CD4-positive, alpha-beta memory T cell (primary cell): ENCODE measurements around the gene SIRT4. TPM values are rescaled to one million over a fixed set of nuclear protein-coding genes. Genes with fewer than 3 reads are reported as not detected.

Experiments
- CTCF ChIA-PET: fragments of 350-600 bp; sonication (Branson Sonifier 250); formaldehyde crosslinking; loops from one replicate; lab custom pipeline; 2021; ENCODE audit warnings: inconsistent platforms; ENCODE audit not compliant: partially characterized antibody; lab: Charles Lee
- POLR2A ChIA-PET: fragments of 350-600 bp; sonication (Branson Sonifier 250); formaldehyde crosslinking; loops from one replicate; lab custom pipeline; 2021; ENCODE audit not compliant: partially characterized antibody; lab: Charles Lee
- DNase-seq, 5 donors: peaks; one replicate each; pipeline versions ENCODE4 v3.0.0 to v3.0.0-alpha.2; 2020 to 2022; ENCODE audit warnings: mixed read lengths in 1 of 5
- H3K27ac ChIP-seq: one replicate; pipeline ENCODE4 v1.7.0; 2013; ENCODE audit warnings: low read depth, low read length
- H3K27me3 ChIP-seq: 2 replicates; pipeline ENCODE4 v1.7.0; 2013; ENCODE audit warnings: mild to moderate bottlenecking, low read length, moderate library complexity; ENCODE audit not compliant: insufficient read depth
- H3K36me3 ChIP-seq: 2 replicates; pipeline ENCODE4 v1.7.0; 2013; ENCODE audit warnings: mild to moderate bottlenecking, low read length, moderate library complexity; ENCODE audit not compliant: insufficient read depth
- H3K4me1 ChIP-seq: 2 replicates; pipeline ENCODE4 v1.7.0; 2013; ENCODE audit warnings: mild to moderate bottlenecking, low read length, moderate library complexity; ENCODE audit not compliant: insufficient read depth
- H3K4me3 ChIP-seq, 2 donors: one replicate each; pipeline ENCODE4 v1.7.0; 2013; ENCODE audit warnings: low read length in 2 of 2, mild to moderate bottlenecking in 1 of 2
- H3K9me3 ChIP-seq, 2 donors: one replicate each; pipeline ENCODE4 v1.7.0; 2013; ENCODE audit warnings: low read length in 2 of 2, control low read depth in 1 of 2; ENCODE audit not compliant: control insufficient read depth in 1 of 2
- H3K27ac Mint-ChIP-seq, 7 donors: one replicate each; pipeline ENCODE4 v1.8.0; 2020 to 2021; ENCODE audit warnings: mixed read lengths in 7 of 7, mild to moderate bottlenecking in 6 of 7, inconsistent platforms in 3 of 7, moderate library complexity in 3 of 7
- H3K27me3 Mint-ChIP-seq, 2 donors: one replicate each; pipeline ENCODE4 v1.8.0; 2020 to 2021; ENCODE audit warnings: mixed read lengths in 2 of 2
- H3K36me3 Mint-ChIP-seq, 2 donors: one replicate each; pipeline ENCODE4 v1.8.0; 2020 to 2021; ENCODE audit warnings: mixed read lengths in 2 of 2, inconsistent platforms in 1 of 2, mild to moderate bottlenecking in 1 of 2
- H3K4me1 Mint-ChIP-seq, 4 donors: one replicate each; pipeline ENCODE4 v1.8.0; 2020 to 2021; ENCODE audit warnings: mixed read lengths in 4 of 4, mild to moderate bottlenecking in 1 of 4
- H3K4me3 Mint-ChIP-seq, 8 donors: one replicate each; pipeline ENCODE4 v1.8.0; 2020 to 2021; ENCODE audit warnings: mixed read lengths in 8 of 8, mild to moderate bottlenecking in 7 of 8, moderate library complexity in 6 of 8, inconsistent platforms in 3 of 8
- H3K9me3 Mint-ChIP-seq, 8 donors: one replicate each; pipeline ENCODE4 v1.8.0; 2020 to 2021; ENCODE audit warnings: mixed read lengths in 8 of 8, mild to moderate bottlenecking in 5 of 8, inconsistent platforms in 3 of 8, moderate library complexity in 1 of 8
- intact Hi-C: fragments of 100-400 bp; cut with micrococcal nuclease; formaldehyde crosslinking; loops from one replicate; pipeline ENCODE4 v1.15.1; 2023
- polyA plus RNA-seq, 2 donors: library from polyadenylated mRNA; unstranded; fragments of 300-500 nt; fragmentation: Illumina TruSeq; gene quantifications; one replicate each; pipeline ENCODE4 v1.2.3, GENCODE V29; 2021
- total RNA-seq, 2 experiments: library from RNA; stranded (reverse); gene quantifications; one replicate each; pipeline ENCODE4 v1.2.3, GENCODE V29; 2021

The SIRT4 gene
- total and polyA plus RNA-seq, 4 experiments from 2014 or later, result 0.46 to 5.9 (median 3.5) TPM

- CTCF ChIA-PET, result no interaction called here
- POLR2A ChIA-PET, result no interaction called here
- H3K4me3 Mint-ChIP-seq, result no peak overlapping the region
- no peaks in the 10 kb centered on the region for H3K36me3 ChIP-seq
- no peaks in the 10 kb centered on the region for H3K36me3 Mint-ChIP-seq
- peaks cover 0 to 2% (median 0%) of the 10 kb centered on the region in 8 donors for H3K9me3 Mint-ChIP-seq
- no peak overlapping the region for H3K27ac Mint-ChIP-seq
- DNase-seq, result no peak
- no peak overlapping the region for H3K27ac ChIP-seq
- H3K4me3 ChIP-seq, result no peak overlapping the region
- no peaks in the 10 kb centered on the region for H3K27me3 ChIP-seq
- H3K4me1 Mint-ChIP-seq, result no peaks in the 10 kb centered on the region
- intact Hi-C loops, result no loop called here
- H3K4me1 ChIP-seq, result no peaks in the 10 kb centered on the region
- no peaks in the 10 kb centered on the region for H3K9me3 ChIP-seq
- no peaks in the 10 kb centered on the region for H3K27me3 Mint-ChIP-seq
These were observed 25.4 kb upstream of the SIRT4 start for GRCh38 chr12:120276734-120277133.

GRCh38 chr12:120278137-120279069, 23.7 kb upstream of the SIRT4 start:
- Mint-ChIP-seq H3K27ac (no peak overlapping the region), H3K36me3 (no peaks in the 10 kb centered on the region), H3K4me3 (no peak overlapping the region), H3K27me3 (no peaks in the 10 kb centered on the region), H3K4me1 (peaks cover 0 to 4% (median 0%) of the 10 kb centered on the region in 4 donors), H3K9me3 (peaks cover 0 to 2% (median 0%) of the 10 kb centered on the region in 8 donors)
- DNase-seq, result no peak
- ChIA-PET CTCF (no interaction called here), POLR2A (no interaction called here)
- intact Hi-C loops, result no loop called here
- no peak overlapping the region for H3K27ac ChIP-seq
- no peaks in the 10 kb centered on the region for H3K9me3 ChIP-seq
- no peaks in the 10 kb centered on the region for H3K36me3 ChIP-seq
- H3K4me3 ChIP-seq, result no peak overlapping the region
- H3K27me3 ChIP-seq, result no peaks in the 10 kb centered on the region
- H3K4me1 ChIP-seq, result no peaks in the 10 kb centered on the region

GRCh38 chr12:120283318-120283717, 18.8 kb upstream of the SIRT4 start:
- no peak for DNase-seq

GRCh38 chr12:120284381-120284780, 17.7 kb upstream of the SIRT4 start:
- no peak overlapping the region for H3K4me3 Mint-ChIP-seq
- Histone ChIP-seq H3K4me1 (no peaks in the 10 kb centered on the region), H3K27me3 (no peaks in the 10 kb centered on the region), H3K4me3 (no peak overlapping the region), H3K9me3 (no peaks in the 10 kb centered on the region), H3K36me3 (no peaks in the 10 kb centered on the region), H3K27ac (no peak overlapping the region)
- CTCF ChIA-PET, result interaction anchor here (2.4 kb wide), 1 partner anchor 56 kb away, joined by 10 read pairs; no protein-coding TSS in a partner anchor
- no peak for DNase-seq
- no peaks in the 10 kb centered on the region for H3K9me3 Mint-ChIP-seq
- POLR2A ChIA-PET, result no interaction called here
- no peaks in the 10 kb centered on the region for H3K36me3 Mint-ChIP-seq
- peaks cover 0 to 4% (median under 1%) of the 10 kb centered on the region in 4 donors for H3K4me1 Mint-ChIP-seq
- no peaks in the 10 kb centered on the region for H3K27me3 Mint-ChIP-seq
- no peak overlapping the region for H3K27ac Mint-ChIP-seq
- intact Hi-C loops, result no loop called here

More at GRCh38 chr12:120283318-120283717, 18.8 kb upstream of the SIRT4 start:
- H3K4me3 ChIP-seq, result no peak overlapping the region
- H3K27ac ChIP-seq, result no peak overlapping the region
- ChIA-PET CTCF (interaction anchor here (0.6 to 2.4 kb wide), 3 partner anchors 19 to 79 kb away, joined by 3 to 10 read pairs (median 6); partner anchors contain the start of gene SIRT4), POLR2A (interaction anchor here (0.6 to 2.1 kb wide), 3 partner anchors 9 to 212 kb away, joined by 3 to 17 read pairs (median 4); partner anchors contain the start of genes RNU4-2 and RPLP0)
- H3K9me3 Mint-ChIP-seq, result no peaks in the 10 kb centered on the region
- no peaks in the 10 kb centered on the region for H3K36me3 ChIP-seq
- H3K4me1 ChIP-seq, result no peaks in the 10 kb centered on the region
- H3K4me1 Mint-ChIP-seq, result peaks cover 0 to 4% (median under 1%) of the 10 kb centered on the region in 4 donors
- no peak overlapping the region for H3K27ac Mint-ChIP-seq
- intact Hi-C loops, result no loop called here
- no peaks in the 10 kb centered on the region for H3K36me3 Mint-ChIP-seq
- no peaks in the 10 kb centered on the region for H3K27me3 Mint-ChIP-seq
- no peak overlapping the region for H3K4me3 Mint-ChIP-seq
- H3K9me3 ChIP-seq, result no peaks in the 10 kb centered on the region
- H3K27me3 ChIP-seq, result no peaks in the 10 kb centered on the region

- peak overlapping the region in 1 of 7 donors; percentile 61 for H3K27ac Mint-ChIP-seq
- no peaks in the 10 kb centered on the region for H3K36me3 Mint-ChIP-seq
- Histone ChIP-seq H3K9me3 (no peaks in the 10 kb centered on the region), H3K4me1 (peaks cover 12% of the 10 kb centered on the region), H3K36me3 (no peaks in the 10 kb centered on the region), H3K27me3 (no peaks in the 10 kb centered on the region), H3K4me3 (no peak overlapping the region), H3K27ac (no peak overlapping the region)
- intact Hi-C loops, result no loop called here
- H3K27me3 Mint-ChIP-seq, result no peaks in the 10 kb centered on the region
- CTCF ChIA-PET, result interaction anchor here (0.9 to 2.7 kb wide), 3 partner anchors 15 to 59 kb away, joined by 3 to 9 read pairs (median 7); partner anchors contain the start of gene SIRT4
- POLR2A ChIA-PET, result interaction anchor here (1.0 to 1.5 kb wide), 4 partner anchors 22 to 87 kb away, joined by 3 to 5 read pairs (median 4); partner anchors contain the start of genes PXN and RPLP0
- DNase-seq, result no peak
- H3K4me3 Mint-ChIP-seq, result no peak overlapping the region
- peaks cover 6 to 17% (median 8%) of the 10 kb centered on the region in 4 donors for H3K4me1 Mint-ChIP-seq
- H3K9me3 Mint-ChIP-seq, result no peaks in the 10 kb centered on the region
These were observed 15.2 kb upstream of the SIRT4 start for GRCh38 chr12:120286768-120287490.

GRCh38 chr12:120287491-120287890, 14.6 kb upstream of the SIRT4 start:
- H3K27me3 ChIP-seq, result no peaks in the 10 kb centered on the region
- intact Hi-C loops, result no loop called here
- Mint-ChIP-seq H3K4me1 (peaks cover 6 to 15% (median 8%) of the 10 kb centered on the region in 4 donors), H3K27ac (no peak overlapping the region), H3K36me3 (no peaks in the 10 kb centered on the region), H3K27me3 (no peaks in the 10 kb centered on the region), H3K4me3 (no peak overlapping the region), H3K9me3 (no peaks in the 10 kb centered on the region)
- POLR2A ChIA-PET, result interaction anchor here (1.0 to 1.4 kb wide), 2 partner anchors 57 to 87 kb away, joined by 4 to 5 read pairs; partner anchors contain the start of gene RPLP0
- H3K27ac ChIP-seq, result no peak overlapping the region
- CTCF ChIA-PET, result interaction anchor here (0.5 to 2.7 kb wide), 4 partner anchors 15 to 86 kb away, joined by 3 to 9 read pairs (median 5); partner anchors contain the start of gene SIRT4
- no peaks in the 10 kb centered on the region for H3K9me3 ChIP-seq
- peaks cover 12% of the 10 kb centered on the region for H3K4me1 ChIP-seq
- no peak for DNase-seq
- no peak overlapping the region for H3K4me3 ChIP-seq
- no peaks in the 10 kb centered on the region for H3K36me3 ChIP-seq
